ENCODE data around the gene AFAP1. TPM values are rescaled to one million over a fixed set of nuclear protein-coding genes. Genes with fewer than 3 reads are reported as not detected.

AFAP1 gene
- total and polyA plus RNA-seq, 2 of the 8 experiments (the other 6 are each of a cell fraction or from before 2014, with no cell fraction given), result 3.6 to 18.2 TPM

DNA sequence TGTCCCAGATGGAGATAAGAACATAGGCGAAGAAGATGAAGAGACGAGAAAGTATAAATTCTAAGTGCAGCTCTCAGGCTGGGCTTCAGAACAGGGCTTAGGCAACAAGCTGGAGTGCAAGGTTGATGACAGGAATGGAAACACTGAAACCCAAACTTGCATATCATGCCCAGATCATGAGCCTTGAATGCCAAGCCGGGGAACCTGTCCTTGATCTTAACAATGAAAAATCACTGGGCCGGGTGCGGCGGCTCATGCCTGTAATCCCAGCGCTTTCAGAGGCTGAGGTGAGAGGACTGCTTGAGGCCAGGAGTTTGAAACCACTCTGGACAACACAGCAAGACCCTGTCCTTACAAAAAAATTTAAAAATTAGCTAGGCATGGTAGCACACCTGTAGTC is 17.2 kb downstream of the AFAP1 start:
- no peak overlapping the region for H2BK5ac ChIP-seq (ENCODE audit: low read depth, low read length)
- no peaks in the 10 kb centered on the region for H3K23me2 ChIP-seq (ENCODE audit: low read depth, low read length)
- H2AFZ ChIP-seq (ENCODE audit: low read length), result no peak overlapping the region
- DNase-seq (ENCODE audit: low read depth in 1 of 2, low spot score in 2 of 2) (no peak), FAIRE-seq (no peak)
- no peak overlapping the region for H2AK5ac ChIP-seq (ENCODE audit: low read depth, low read length)
- no peak overlapping the region for H3K4ac ChIP-seq (replicated peaks; ENCODE audit: insufficient read length, low read depth, low read length)
- no peaks in the 10 kb centered on the region; a peak in 1 of 7 replicates for H3K4me1 ChIP-seq (replicated peaks in 1 of 4; ENCODE audit: control insufficient read depth in 3 of 4, insufficient read depth in 4 of 4, low read length in 3 of 4)
- CTCF ChIA-PET (ENCODE audit: partially characterized antibody), result interaction anchor here (0.6 to 2.1 kb wide), 2 partner anchors 10 to 34 kb away, joined by 3 to 7 read pairs; no protein-coding TSS in a partner anchor
- H4K5ac ChIP-seq (ENCODE audit: insufficient read length, low read depth, low read length), result no peak overlapping the region
- no peaks in the 10 kb centered on the region for H3K27me3 ChIP-seq (replicated peaks in 1 of 4; ENCODE audit: control insufficient read depth in 3 of 4, extremely low read depth in 1 of 4, insufficient read depth in 3 of 4, low read length in 3 of 4)
- H3K9ac ChIP-seq (replicated peaks in 1 of 4; ENCODE audit: extremely low read depth in 1 of 4, low read depth in 3 of 4, low read length in 3 of 4), result no peak overlapping the region
- H4K8ac ChIP-seq (ENCODE audit: extremely low read depth, insufficient read depth, low read length), result no peak overlapping the region; the same call in 1 of the 2 replicates
- H3K18ac ChIP-seq (ENCODE audit: extremely low read depth, low read length), result no peak overlapping the region
- no peak overlapping the region for H3K14ac ChIP-seq (ENCODE audit: insufficient read length)
- no peak overlapping the region for H2BK20ac ChIP-seq (ENCODE audit: low read length)
- no peak overlapping the region for H3K56ac ChIP-seq (replicated peaks; ENCODE audit: insufficient read length, low read depth, low read length)
- H2BK12ac ChIP-seq (ENCODE audit: low read depth, low read length), result no peak overlapping the region
- H3K23ac ChIP-seq (ENCODE audit: insufficient read length), result no peak overlapping the region
- H3K79me1 ChIP-seq (ENCODE audit: low read depth, low read length), result peaks cover 3% of the 10 kb centered on the region
- no peak overlapping the region for H3K4me2 ChIP-seq (ENCODE audit: insufficient read depth in 1 of 2, low read depth in 2 of 2, low read length in 2 of 2)
- peaks cover 4 to 64% of the 10 kb centered on the region in 2 experiments; a peak in 3 of 4 replicates for H3K79me2 ChIP-seq (ENCODE audit: control insufficient read depth in 1 of 2, insufficient read depth in 2 of 2, low read length in 2 of 2)
- H2BK120ac ChIP-seq (replicated peaks; ENCODE audit: low read depth, low read length), result no peak overlapping the region
- WGBS, 2 experiments (ENCODE audit: extremely low coverage in 1 of 2, insufficient coverage in 1 of 2, insufficient read length in 1 of 2, insufficient replicate concordance in 2 of 2, low coverage in 1 of 2, low lambda C conversion rate in 2 of 2, missing lambda C conversion rate in 1 of 2), result 84 to 100% methylated on average over 2 to 7 of the region's 7 CpGs
- H3K36me3 ChIP-seq (ENCODE audit: control insufficient read depth in 2 of 4, insufficient read depth in 4 of 4, low read length in 3 of 4), result no peaks in the 10 kb centered on the region
- POLR2A ChIA-PET (ENCODE audit: partially characterized antibody), result interaction anchor here (0.8 kb wide), 1 partner anchor 11 kb away, joined by 3 read pairs; no protein-coding TSS in a partner anchor
- no peaks in the 10 kb centered on the region; a peak in 1 of 4 replicates for H3K9me3 ChIP-seq (ENCODE audit: insufficient read depth in 2 of 2, low read depth in 1 of 2, low read length in 1 of 2)
- peaks cover 0 to 2% of the 10 kb centered on the region in 2 experiments for H4K20me1 ChIP-seq (replicated peaks in 1 of 2; ENCODE audit: control insufficient read depth in 1 of 2, insufficient read depth in 2 of 2, low read length in 2 of 2)
- no peak overlapping the region for H2BK15ac ChIP-seq (ENCODE audit: low read length)
- H4K91ac ChIP-seq (replicated peaks; ENCODE audit: insufficient read length, low read length), result no peak overlapping the region
- H3K4me3 ChIP-seq (ENCODE audit: extremely low read depth in 1 of 4, insufficient read depth in 2 of 4, low read depth in 3 of 4, low read length in 4 of 4), result no peak overlapping the region
- H3K27ac ChIP-seq (ENCODE audit: low read depth, low read length), result no peak overlapping the region
- TF ChIP-seq CEBPB (IDR thresholded peaks at IDR 0.05; ENCODE audit: low read depth, low read length), result no peak

All from H1 (cell line).